NK-92 (cell line): ENCODE data around the gene BCAT1.
"Not testable (repeated sequence)": the region's sequence is repeated elsewhere in the genome, so short reads cannot be mapped to it uniquely, and the experiment has no call there.

ENCODE experiments used
- DNase-seq: peaks from one replicate; lab custom pipeline; 2025; ENCODE audit not compliant: unreplicated experiment; lab: John Stamatoyannopoulos, UW

BCAT1 gene

GRCh38 chr12:24818351-24818750 is 130.6 kb downstream of the BCAT1 start:
- DNase-seq: no peak

DNA sequence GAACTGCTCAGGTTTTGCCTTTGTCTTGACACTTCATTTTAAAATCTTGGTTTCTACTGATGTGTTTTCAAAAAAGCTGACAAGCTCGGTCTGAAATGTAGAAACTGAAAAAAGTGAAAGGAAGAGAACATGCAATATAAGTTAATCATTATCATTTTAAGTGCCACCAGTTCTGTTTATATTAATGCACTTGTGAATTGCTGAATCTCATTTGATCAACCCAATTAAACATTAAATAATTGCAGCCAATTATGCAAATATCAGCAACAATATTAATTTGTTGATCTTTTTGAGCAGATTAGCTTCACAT is 133.8 kb downstream of the BCAT1 start:
- DNase-seq: no peak

- no peak for DNase-seq
These were observed 134.4 kb downstream of the BCAT1 start for GRCh38 chr12:24814379-24815113.

DNA sequence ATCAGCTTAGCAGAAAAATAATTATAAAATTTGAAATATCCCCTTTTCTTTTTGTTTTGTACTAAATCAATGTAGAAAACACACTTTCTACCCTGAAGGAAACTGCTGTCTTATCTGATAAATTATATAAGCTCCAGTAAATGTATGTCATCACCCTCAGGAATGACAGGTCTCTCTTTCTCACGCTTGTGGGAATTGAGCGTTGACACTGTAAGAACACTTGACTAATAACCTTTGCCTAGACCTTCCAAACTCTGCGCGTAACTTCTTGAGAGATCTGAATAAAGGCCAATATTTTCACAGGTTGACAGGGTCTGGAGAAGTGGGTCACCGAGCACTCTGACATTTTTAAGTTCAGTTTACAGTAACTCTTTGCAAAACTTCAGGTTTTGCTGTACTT is 138.5 kb downstream of the BCAT1 start:
- DNase-seq: no peak

DNA sequence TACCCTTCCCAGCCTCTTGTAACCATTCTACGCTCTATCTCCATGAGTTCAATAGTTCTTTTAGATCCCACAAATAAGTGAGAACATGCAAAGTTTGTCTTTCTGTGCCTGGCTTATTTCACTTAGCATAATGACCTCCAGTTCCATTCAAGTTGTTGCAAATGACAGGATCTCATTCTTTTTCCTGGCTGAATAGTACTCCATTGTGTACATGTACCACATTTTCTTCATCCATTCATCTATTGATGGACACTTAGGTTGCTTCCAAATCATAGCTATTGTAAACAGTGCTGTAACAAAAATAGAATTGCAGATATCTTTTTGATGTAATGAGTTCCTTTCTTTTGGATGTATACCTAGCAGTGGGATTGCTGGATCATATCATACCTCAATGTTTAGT is 139.6 kb downstream of the BCAT1 start:
- DNase-seq: not testable (repeated sequence)

- no peak for DNase-seq
These were observed 140.2 kb downstream of the BCAT1 start for GRCh38 chr12:24808651-24809050.

DNA sequence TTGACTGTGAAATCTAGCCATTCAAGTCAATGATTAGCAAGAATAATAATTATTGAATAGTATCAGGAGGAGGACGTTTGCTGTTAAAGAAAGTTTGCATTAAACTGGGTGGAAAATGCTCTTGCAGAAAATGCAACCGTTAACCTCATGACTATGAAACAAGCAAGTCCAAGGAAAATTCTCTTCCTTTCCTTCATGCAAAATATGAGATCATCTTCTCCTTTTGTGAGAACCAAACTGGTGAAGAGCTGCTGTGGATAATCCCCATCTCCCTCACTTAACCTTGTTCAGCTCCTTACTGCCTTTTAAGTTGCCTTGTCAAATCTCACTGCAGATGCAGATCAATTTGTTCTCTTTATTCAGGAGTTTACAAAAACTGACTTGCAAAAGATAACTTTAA is 142.5 kb downstream of the BCAT1 start:
- no peak for DNase-seq

DNA sequence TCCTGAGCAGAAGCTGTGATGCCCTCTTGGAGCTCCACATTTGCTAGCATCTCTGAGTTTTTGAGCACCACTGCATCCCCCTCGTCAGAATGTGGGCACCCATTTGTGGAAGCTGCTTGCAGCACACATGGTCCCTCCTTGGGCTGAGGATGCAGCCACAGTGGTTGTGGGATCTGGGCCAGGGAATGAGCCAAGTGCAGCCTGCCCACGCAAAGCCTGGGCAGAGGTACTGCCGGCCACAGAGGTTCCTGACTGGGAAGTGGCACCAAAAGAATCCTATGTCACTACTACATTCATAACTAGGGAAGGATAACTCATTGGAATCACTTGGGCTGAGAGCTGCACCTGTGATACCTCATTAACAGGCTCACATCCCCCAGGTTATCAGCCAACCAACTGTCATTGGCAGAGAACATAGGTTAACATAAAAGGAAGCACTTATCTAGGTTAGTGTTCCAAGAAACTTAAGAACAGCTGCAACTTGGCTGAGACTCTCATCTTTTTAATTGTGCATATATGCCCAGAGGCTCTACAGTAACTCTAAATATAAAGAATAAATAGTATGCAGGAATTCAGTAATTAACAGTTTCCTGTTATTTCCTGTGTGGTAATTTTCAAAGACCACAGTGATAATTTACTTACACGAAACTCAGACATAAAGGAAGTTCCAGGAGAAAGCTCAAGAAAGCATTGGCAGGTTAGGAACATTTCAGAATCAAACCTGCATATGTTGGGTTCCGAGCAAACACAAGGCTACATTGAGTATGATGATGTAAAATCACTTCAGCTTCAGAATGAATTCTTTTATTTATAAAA is 145.3 kb downstream of the BCAT1 start:
- no peak for DNase-seq

GRCh38 chr12:24798335-24798734 is 150.6 kb downstream of the BCAT1 start:
- DNase-seq: no peak

DNA sequence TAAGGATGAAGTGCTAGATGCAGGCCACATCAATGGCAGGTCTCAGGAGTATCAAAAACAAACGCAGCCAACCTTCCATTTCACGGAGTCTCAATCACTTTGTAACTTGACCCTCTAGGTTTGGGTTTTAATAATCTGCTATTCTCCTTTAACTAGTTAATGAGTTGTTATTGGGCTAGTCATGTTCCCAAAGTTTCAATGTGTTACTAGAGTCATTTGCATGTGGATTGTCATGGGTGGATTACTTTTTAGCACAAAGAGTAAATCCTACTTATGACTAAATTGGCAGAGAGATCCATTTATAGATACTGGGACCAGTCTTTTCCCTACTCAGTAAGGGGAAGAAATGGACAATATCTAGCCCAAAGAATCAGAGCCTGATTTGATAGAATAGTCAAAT is 151.0 kb downstream of the BCAT1 start:
- no peak for DNase-seq

GRCh38 chr12:24796876-24797275 is 152.0 kb downstream of the BCAT1 start:
- no peak for DNase-seq

DNA sequence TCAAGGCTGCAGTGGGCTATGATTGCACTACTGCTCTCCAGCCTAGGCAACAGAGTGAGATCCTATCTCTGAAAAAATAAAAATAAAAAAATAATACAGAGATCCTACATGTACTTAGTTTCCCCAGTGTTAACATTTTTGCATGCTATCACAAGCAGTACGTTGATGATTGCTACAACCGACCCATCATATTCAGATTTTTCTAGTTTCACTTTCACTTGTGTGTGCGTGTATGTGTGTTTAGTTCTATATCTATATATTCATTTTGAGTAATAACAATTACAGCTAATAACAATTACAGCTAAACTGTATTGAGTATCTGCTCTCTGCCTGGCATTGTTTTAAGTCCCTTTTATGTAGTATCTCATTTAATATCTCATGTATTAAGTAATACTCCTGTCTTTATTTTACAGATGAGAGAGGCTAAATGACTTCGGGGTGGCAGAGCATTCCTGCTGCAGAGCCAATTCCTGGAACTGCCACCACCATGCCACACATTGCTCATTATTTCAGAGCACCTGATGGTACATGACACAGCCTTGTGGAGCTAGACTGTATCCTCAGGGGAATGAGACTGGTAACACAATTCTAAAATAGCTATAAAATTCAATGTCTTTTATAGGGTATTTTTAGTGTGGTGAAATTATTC is 153.1 kb downstream of the BCAT1 start:
- no peak for DNase-seq

DNA sequence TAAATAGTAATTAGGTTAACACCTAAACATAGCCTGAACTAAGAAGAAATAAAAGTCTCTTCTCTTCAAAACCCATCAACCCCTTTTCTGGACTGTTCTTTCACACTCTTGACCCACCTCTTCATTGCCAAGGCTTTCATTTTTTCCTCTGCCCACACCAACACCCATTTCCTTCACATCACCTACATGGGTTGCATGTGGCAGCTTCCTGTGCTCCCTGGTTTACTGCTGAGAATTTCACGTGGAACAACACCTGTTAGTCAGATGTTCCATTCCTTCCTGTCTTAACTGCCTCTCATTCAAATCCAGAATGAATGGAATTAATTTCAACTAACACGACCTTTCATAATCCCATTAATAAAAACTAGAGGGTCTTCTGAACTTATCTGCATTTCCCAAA is 157.3 kb downstream of the BCAT1 start:
- DNase-seq: no peak

DNA sequence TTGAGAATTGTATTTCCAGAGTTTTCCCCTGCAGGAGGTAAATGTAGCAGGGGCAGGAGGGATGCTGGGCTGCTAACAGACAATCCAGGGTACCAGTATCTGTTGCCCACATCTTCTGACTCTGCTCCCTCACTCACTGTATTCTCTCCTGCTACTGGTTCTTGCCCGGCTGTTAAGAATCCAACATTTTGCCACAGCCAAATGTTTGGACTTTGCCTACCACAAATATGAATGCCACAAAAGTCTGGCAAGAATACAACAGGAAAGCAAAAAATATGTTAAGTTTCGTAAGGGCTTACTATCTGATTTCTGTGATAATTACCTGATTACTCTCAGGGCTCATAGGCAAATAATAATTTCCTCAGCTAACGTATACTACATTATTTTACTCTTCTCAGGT is 160.0 kb downstream of the BCAT1 start:
- no peak for DNase-seq

GRCh38 chr12:24780697-24781368 is 168.1 kb downstream of the BCAT1 start:
- no peak for DNase-seq

- no peak for DNase-seq
These were observed 170.2 kb downstream of the BCAT1 start for GRCh38 chr12:24778486-24779304.

DNA sequence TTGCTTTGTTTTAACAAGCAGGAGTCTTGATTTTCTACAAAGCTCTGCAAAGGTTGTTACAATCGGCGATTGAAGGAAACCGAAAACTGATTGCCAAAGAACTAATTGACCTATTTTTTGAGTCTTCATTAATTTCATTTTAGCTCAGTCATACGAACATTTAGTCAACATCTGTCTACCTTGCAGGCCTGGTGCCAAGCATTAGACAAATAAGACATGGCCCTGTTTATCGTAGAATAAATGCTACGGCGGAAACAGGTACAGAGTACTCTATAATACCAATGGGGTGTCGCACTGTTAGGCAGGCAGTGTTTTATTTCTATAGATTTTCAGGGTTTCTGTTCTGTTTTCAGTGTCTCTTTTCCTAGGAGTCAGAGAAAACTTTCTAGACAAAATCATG is 171.5 kb downstream of the BCAT1 start:
- DNase-seq: no peak

GRCh38 chr12:24776861-24777260 is 172.0 kb downstream of the BCAT1 start:
- no peak for DNase-seq

GRCh38 chr12:24775073-24775472 is 173.8 kb downstream of the BCAT1 start:
- DNase-seq: no peak

DNA sequence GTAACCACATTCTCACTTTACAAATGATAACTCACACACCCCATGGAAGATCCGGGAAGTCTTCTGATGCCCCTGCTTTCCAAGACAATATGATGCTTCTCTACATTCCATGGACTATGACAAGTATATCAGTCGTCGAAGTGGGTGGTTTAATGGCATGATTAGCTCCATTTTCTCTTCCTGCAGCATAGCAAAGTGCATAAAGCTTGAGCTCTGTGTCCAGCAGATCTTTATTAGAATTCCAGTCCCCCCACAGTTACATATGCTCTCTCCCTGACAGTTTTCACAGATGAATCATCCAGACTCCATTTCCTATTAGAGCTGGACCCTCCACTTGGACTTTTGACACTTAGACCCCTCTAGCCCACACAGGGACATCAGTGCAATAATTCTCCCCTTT is 174.9 kb downstream of the BCAT1 start:
- DNase-seq: no peak

DNA sequence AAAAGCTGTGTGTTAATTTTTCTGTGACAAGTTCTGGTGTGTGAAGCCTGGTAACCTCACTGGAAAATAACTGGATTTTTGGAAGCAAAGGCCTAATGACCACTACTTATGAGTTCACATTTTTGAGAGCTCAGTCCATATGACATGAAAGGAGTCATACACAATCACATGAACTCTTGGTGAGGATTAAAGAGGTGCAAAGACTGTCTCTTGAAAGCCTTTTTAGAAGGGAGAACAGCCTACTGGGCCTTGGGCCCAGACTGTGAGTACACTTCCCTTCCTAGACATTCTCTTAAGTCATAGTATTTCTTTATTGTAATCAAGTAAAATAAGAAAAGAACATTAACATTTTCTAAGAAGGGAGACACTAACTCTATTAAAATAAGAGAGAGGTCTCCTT is 176.1 kb downstream of the BCAT1 start:
- no peak for DNase-seq
